SKM-1 treated with dmso at 0.1 percent for 144 hours (cell line): ENCODE data around the gene MS4A18.
"Not testable (repeated sequence)": the region's sequence is repeated elsewhere in the genome, so short reads cannot be mapped to it uniquely, and the experiment has no call there.

Source experiments
- DNase-seq: peaks from one replicate; lab custom pipeline; 2025; ENCODE audit not compliant: unreplicated experiment; lab: John Stamatoyannopoulos, UW

The MS4A18 gene

DNA sequence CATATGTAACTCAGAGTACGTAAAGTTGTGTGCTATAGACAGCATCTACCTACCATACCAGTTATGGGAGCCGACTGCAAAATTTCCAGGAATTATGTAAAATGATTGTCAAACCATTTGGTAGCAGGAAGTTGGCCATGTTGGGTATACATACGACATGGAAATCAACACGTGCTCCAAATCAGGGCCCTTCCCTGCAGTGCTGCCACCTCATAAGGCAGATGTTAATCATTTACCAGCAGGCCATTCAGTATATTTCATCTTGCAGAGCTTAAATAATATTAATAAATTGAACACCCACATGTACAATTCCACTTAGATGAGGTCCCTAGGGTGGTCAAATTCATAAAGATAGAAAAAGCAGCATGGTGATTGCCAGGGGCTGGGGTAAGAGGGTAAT, 9.8 kb downstream of the MS4A18 start:
- no peak for DNase-seq

DNA sequence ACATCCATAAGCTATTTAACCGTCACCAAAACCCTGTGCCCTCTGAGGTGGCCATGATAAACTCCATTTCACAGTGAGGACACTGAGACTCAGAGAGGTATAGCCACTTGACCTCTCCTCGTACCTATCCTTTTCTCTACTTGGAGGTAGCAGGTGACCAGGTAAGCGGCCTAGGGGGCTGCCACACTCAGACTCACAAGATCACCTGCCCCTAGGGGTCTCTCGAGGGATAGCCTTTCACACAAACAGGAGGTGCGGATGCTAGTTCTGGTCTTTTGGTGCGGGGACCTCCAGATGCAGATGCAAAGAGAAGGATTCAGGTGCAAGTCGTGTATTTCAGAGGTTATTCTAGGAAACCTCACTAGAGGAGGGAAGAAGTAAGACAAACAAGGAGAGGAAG, 14.6 kb downstream of the MS4A18 start:
- no peak for DNase-seq

DNA sequence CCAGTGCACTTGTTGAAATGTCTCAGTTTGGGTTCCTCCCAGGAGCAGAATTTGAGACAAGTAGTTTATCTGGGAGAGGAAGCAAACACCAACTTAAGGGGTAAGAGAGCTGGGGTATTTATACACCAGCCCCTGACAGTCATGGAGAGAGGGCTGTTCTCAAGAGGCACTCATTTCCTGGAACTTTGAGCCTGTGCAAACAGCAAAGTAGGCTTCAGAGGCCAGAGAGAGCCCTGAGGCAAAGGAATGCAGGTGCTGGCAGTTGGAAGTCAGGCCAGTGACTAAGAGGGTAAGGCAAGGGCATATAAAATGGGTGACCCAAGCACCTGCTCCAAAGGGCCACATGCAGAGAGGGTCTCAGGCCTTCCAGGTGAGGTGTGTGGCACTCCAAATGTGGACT, 16.1 kb downstream of the MS4A18 start:
- DNase-seq: no peak

DNA sequence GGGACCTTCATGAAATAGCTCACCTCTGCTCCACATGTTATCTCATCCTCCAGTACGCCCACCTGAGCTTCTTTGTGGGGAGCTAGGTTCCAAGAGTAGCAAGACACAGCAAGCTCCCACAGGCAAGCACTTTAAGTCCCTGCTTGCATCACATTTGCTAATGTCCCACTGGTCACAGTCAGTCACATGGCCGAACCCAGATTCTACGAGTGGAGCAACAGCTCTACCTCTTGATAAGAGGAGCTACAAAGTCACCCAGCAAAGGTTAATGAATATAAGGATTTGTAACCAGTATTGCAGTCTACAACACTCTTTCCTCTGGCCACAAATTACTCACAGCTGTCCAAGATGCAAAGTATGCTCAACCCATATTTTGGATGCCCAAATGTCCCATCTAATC, 16.9 kb downstream of the MS4A18 start:
- no peak for DNase-seq

DNA sequence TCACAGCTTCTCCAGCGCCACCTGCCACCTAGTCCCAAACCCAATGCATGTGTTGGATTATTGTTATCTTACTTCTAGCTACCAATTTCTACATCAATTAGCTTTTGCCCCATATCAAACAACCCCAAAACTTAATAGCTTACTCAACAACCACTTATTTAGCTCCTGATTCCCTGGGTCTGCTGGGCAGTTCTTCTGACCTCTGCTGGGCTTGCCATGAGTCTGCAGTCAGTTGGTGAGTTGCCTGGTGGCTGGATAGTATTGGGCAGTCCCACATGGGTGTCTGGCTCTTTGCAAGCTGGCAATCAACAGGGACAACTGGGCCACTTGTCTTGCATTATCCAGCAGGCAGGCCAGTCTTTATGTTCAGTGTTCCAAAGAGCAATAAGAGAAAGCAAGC, 18.5 kb downstream of the MS4A18 start:
- DNase-seq: no peak

DNA sequence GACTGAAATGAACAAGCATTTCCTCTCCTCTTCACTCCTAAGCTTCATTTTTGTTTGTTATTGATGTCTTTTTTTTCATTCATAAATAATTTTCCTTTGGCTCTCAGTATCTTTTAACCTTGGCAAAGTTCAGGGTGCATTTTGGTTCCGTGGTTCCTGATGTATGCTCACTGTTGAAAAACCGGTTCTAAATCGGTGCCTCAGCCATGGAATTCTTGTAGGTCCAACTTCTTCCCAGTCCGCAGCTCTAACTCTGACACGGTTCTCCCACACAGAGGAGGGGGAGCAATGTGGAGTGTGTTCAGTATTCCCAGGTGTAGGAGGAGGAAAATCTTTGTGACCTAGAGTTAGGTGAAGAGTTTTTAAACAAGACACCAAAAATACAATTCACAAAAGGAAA, 19.6 kb downstream of the MS4A18 start:
- DNase-seq: no peak

DNA sequence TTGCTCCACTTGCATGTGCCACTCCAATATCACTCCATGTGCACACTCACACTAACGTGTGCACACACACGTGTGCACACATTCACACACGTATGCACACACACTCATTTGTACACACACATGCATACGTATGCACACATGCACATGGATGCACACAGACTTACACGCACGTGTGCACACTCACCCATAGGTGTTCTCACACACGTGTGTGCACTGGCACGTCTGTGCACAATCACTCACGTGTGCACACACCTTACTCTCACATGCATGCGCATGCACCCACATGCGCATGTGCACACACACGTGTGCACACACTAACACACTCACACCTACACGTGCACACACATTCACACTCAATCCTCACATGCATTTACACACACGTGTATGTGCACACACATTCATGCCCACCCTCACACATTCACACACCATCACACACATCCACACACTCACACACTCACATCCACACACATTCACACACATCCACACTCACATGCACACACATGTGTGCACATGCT, 22.9 kb downstream of the MS4A18 start:
- DNase-seq: no peak

DNA sequence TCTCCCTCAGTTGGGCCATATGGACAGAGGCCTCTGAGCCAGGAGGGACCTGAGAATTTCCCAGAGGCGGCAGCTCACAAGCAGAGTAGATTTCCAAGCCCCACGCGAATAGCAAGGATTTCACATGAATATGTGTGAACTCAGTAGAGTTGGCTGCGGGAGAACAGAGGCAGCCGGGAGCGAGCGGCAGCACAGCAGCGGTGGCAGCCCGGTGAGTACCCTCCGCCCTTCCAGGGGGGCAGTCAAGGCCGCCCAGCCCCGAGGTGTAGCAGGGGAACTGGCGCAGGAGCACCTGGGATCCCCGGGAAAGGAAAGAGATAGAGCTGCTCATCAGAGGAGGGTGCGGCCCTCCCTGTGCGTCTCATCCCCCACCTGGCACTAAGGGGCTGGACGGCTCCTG, 23.7 kb downstream of the MS4A18 start:
- DNase-seq: no peak

DNA sequence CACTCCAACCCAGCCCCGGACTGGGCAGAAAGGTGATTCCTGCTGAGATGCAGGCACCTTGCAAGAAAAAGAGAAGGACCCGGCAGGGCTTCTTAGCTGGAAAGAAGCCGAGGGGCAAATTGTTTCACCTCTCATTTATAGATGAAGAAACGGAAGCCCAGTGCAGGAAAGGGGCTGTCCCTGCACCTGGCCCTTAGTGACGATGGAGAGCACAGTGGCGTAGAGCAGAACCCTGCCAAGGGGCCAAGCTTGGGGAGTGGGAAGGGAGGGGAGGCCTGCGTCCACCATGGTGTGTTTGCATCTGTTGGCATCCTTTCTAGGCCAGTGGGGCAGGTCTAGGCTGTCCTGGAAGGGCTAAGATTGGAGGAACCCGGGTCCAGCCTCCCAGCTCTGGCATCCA, 24.3 kb downstream of the MS4A18 start:
- DNase-seq: no peak

DNA sequence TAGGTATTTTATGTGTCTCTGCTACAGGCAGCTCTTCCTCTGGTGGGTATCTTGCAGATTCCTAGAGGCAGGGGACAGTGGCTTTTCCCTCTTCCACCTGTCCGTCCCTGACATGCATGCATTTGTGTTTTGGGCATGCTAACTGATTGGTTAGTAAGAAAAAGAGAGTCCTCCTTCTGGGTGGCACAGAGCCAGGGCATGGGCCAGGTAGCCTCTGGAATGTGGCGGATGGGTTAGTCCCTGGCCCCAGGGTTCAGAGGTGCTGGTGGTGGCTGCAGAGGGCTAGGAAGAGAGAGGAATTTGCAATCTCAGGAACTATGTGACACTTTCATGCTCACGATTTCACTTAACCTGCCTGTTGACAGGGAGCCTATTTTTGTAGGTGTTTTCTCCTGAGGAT, 26.4 kb downstream of the MS4A18 start:
- DNase-seq: no peak

DNA sequence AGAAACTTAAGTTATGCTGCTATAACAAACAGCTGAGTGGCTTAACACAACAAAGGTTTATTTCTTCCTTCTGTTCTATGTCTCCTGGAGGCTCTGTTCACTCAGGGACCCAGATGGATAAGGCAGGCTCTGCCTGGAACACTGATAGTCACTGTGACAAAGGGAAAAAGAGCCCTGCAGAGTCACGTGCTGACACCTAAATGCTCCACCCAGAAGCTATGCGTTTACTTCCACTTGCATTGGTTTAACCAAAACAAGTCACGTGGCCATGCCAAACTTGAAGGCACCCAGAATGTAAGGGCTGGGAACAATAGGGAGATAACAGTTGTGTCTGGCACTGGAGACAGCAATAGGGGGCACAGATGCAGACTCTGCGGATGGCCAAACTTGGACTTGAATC, 28.8 kb downstream of the MS4A18 start:
- DNase-seq: no peak

DNA sequence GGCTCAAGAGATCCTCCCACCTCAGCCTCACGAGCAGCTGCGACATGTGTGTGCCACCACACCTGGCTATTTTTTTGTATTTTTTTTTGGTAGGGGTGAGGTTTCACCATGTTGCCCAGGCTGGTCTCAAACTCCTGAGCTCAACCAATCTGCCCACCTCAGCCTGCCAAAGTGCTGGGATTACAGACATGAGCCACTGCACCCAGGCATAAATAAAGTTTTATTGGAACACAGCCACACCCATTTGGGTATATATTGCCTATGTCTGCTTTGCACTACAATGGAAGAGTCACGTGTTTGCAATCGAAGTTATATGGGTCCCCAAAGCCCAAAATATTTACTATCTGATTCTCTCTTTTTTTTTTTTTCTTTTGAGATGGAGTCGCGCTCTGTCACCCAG, 30.4 kb downstream of the MS4A18 start:
- DNase-seq: no peak

DNA sequence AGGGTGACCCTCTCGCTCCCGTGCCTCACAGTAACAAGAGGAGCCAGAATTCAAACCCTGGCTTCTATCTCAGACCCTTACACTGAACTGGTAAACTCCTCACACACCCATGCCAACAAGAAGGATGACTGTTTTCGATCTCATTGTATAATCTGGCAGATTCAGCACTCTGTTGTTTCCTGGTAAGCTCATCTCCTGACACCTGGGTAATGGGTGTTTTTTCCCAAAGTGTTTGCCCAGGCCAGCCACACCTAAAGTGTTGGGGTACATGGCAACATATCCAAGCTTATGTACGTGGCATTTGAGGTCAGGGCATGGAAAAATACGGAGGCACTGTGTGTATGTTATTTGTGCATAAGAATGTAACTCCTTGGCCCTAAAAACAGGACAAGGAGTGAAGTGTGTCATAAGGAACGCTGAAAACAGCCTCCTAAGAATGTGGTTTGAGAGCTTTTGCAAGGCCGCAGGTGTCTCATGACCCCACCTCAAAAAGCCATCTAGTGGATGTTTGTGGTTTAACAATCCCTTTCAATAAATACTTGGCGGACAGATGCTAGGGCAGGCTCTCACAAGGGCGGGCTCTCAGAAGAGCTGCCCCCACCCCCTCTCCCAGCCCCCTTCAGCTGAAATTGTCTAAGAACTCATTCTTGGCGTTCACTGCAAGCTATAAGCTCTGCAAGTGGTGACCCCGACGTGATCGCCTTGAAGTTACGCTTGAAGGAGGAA, 31.9 kb downstream of the MS4A18 start, which contains the start of gene MS4A15:
Gene MS4A15 (plus strand): TSS at position 561 of the 726 bp plus-strand sequence. CDS start 6,867 bp downstream, outside the sequence.
- peak; percentile 17 for DNase-seq

DNA sequence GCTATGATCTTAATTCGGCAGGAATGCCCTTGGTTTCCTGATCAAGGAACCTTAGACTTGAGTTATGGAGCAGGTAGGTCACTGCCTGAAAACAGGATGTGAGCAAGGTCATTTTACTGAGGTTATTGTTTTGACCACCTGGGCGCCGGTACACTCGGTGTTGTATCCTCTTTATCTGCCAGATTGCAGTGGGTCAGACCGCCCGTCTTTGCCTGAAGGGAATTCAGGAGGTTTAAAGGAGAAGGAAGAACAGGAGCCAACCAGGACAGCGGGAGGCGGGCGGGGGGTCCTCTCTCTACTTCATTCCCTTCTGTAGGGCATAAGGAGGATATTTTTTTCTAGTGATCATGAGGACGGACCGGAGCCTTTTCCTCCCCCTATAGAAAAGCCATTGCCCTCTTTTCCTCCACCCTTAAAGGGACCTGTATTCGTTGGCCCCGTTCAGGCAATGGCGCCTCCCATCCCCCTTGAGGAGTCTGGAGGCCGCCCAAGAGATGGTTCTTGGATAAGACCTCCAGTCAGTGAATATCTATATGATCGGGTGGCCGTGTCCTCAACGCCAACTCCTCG, 32.8 kb downstream of the MS4A18 start:
- no peak for DNase-seq

DNA sequence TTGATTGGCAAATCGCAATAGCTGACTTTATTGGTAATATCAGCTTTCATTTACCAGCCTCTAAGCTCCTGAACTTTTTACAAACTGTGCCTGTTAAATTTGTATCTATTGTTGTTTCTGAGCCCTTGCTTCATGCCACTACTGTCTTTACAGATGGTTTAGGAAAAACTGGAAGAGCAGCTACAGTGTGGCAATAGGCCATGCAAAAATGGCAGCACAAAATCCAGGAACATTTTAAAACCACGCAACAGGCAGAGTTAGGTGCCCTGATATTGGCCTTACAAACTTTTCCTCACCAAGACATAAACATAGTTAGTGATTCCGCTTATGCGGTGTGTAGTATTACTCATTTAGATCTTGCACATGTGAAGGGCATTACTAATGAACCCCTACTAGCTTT, 34.2 kb downstream of the MS4A18 start:
- DNase-seq: not testable (repeated sequence)

DNA sequence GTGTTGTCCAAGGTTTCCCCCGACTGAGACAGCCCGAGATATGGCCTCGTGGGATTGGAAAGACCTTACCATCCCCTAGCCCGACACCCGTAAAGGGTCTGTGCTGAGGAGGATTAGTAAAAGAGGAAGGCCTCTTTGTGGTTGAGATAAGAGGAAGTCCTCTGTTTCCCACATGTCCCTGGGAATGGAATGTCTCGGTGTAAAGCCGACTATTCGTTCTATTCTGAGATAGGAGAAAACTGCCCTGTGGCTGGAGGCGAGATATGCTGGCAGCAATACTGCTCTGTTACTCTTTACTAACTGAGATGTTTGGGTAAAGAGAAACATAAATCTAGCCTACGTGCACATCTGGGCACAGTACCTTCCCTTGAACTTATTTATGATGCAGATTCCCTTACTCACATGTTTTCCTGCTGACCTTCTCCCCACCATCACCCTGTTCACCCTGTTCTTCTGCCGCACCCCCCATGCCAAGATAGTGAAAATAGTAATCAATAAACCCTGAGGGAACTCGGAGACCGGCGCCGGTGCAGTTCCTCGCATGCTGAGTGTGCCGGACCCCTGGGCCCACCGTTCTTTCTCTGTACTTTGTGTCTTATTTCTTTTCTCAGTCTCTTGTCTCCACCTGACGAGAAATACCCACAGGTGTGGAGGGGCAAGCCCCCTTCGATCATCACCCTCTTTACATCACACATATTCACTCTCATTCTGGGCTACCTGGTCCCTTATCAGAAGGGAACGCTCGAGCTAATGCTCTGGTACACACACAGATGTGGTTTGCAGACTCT, 35.1 kb downstream of the MS4A18 start:
- peak; percentile 65 for DNase-seq

DNA sequence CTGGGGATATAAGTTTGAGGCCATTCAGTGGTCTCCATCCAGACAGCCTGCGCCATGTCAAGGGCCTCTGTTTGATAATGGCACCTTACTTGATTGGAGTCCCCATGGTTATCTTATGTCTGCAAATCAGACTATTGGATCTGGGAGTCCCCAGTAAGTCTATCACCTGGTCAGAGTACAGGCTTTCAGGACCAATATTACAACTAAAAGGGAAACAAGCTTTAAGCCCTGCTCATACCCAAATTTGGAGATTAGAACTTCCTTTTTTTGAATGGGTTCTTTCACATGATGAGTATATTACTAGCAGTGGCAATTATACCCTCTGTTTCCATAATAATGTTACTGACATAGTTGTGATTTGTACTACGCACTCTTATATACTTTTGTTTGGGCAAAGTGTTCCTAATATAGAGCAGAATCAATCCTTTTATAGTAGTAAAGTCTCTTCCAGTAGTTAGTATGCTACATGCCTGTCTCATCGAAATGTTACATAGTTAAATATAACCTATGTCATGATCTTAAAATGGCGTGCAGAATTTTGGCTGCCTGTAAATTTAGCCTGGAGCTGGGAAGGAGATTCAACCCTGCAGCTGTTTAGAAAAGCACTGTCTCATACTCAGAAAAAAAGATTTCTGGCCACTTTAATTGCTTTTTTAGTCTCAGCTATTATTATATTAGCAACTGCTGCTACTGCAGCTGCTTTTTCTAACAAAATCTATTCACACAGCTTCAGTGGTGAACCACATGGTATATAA, 37.1 kb downstream of the MS4A18 start:
- DNase-seq: no peak

DNA sequence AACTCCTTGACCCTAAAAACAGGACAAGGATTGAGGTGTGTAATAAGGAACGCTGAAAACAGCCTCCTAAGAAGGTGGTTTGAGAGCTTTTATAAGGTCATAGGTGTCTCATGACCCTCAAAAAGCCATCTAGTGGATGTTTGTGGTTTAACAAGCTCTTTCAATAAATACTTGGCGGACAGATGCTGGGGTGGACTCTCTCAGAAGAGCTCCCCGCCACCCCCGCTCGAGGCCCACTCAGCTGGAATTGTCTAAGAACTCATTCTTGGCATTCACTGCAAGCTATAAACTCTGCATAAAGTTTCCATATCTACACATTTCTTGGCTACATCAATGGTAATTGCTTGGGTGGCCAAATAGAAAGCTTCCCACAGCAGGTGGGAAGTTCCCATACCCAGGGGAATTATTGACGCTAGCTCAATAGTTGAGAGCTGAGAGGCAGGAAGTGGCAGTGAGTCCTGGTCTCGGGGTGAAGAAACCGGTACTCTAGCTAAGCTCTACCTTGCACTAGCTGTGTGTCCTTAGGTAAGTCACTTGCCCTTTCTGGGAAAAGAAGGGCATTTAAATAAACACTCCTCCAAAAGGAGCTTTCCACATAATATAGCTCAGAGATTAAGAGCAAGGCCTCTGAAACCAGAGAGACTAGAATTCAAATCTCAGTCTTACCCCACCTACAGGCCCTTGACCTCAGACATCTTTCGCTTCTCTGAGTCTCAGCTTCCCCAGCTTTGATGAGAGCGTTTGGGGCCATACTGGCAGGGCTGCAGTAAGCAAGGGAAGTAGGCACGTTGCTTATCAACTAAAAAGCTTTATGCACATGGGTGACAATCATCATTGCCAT, 38.6 kb downstream of the MS4A18 start:
- no peak for DNase-seq

DNA sequence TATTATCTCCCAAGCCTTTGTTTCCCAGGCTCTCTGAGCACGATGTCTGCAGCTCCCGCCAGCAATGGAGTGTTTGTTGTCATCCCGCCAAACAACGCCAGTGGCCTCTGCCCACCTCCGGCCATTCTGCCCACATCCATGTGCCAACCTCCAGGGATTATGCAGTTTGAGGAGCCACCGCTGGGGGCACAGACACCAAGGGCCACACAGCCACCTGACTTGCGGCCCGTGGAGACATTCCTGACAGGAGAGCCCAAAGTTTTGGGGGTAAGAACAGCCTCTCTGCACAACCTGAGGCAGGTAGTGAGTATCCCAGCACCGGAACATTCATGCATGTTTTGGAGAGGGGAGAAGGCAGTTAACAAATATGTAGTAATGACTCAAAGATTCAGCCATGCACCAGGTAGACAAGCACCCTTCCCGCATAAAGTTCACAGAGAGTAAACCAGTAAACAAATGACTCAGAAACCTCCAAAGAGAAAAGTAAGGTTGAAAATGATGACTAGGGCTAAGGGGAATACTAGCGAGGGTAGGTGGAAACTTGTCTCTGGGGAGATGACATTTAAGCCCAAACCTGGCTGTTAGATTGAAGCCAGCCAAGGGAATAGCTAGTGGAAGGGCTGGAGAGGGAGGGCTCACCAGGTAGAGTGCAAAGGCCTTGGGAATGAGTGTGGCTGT, 39.3 kb downstream of the MS4A18 start:
- no peak for DNase-seq

DNA sequence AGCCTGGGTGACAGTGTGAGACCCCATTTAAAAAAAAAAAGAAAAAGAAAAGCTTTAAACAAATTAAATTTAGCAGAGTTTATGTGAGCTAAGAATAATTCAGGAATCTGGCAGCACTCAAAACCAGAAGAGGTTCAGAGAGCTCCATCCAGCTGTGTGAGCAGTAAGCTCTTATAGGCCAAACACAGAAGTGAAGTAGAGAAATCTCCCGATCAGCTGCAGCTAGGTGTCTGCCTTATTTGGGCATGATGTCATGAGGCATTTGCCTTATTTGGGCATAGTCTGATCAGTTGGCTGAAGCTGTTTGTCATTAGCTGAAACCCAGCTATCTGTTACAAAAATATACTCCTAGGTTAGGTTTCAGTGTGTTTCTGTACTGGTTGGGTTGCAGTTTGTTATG, 40.4 kb downstream of the MS4A18 start:
- no peak for DNase-seq
